ENCODE measurements around the gene CPA4. TPM values are rescaled to one million over a fixed set of nuclear protein-coding genes. Genes with fewer than 3 reads are reported as not detected.

CPA4 gene
- total and polyA plus RNA-seq, 8 donors: 0.20 to 1.5 (median 0.56) TPM

- H3K4me1 ChIP-seq: no peaks in the 10 kb centered on the region
- H3K27me3 ChIP-seq: peaks cover 0 to 5% of the 10 kb centered on the region in 2 donors
- H3K9me3 ChIP-seq: no peaks in the 10 kb centered on the region
- H3K4me3 ChIP-seq: no peak overlapping the region
- H3K27ac ChIP-seq: no peak overlapping the region
- TF ChIP-seq CTCF (IDR thresholded peaks at IDR 0.05): no peak
- intact Hi-C loops (cut with DNase I): no loop called here
- DNase-seq (no peak), ATAC-seq (no peak)
- no peaks in the 10 kb centered on the region for H3K36me3 ChIP-seq
Measured at GRCh38 chr7:130279906-130280305, 13.1 kb upstream of the CPA4 start.

GRCh38 chr7:130281260-130281659 lies 11.7 kb upstream of the CPA4 start:
- no peak for ATAC-seq
- no peaks in the 10 kb centered on the region for H3K9me3 ChIP-seq
- H3K4me1 ChIP-seq: no peaks in the 10 kb centered on the region
- no peaks in the 10 kb centered on the region for H3K27me3 ChIP-seq
- intact Hi-C loops (cut with DNase I): no loop called here
- no peak for DNase-seq
- no peaks in the 10 kb centered on the region for H3K36me3 ChIP-seq
- H3K27ac ChIP-seq: no peak overlapping the region
- TF ChIP-seq CTCF (IDR thresholded peaks at IDR 0.05): no peak
- no peak overlapping the region for H3K4me3 ChIP-seq

- Histone ChIP-seq H3K4me3 (no peak overlapping the region), H3K27me3 (no peaks in the 10 kb centered on the region), H3K9me3 (no peaks in the 10 kb centered on the region), H3K4me1 (no peaks in the 10 kb centered on the region), H3K36me3 (no peaks in the 10 kb centered on the region), H3K27ac (no peak overlapping the region)
- intact Hi-C loops (cut with DNase I): no loop called here
- TF ChIP-seq CTCF (IDR thresholded peaks at IDR 0.05): no peak
- ATAC-seq (no peak), DNase-seq (no peak)
Measured at GRCh38 chr7:130286881-130287280, 6.1 kb upstream of the CPA4 start.

GRCh38 chr7:130288168-130288567 lies 4.8 kb upstream of the CPA4 start:
- no peak for TF ChIP-seq CTCF (IDR thresholded peaks at IDR 0.05)

GRCh38 chr7:130288829-130289228 lies 4.1 kb upstream of the CPA4 start:
- no peak for DNase-seq
- TF ChIP-seq CTCF (IDR thresholded peaks at IDR 0.05): no peak
- ATAC-seq: no peak
- Histone ChIP-seq H3K36me3 (no peaks in the 10 kb centered on the region), H3K4me1 (no peaks in the 10 kb centered on the region), H3K9me3 (no peaks in the 10 kb centered on the region), H3K27ac (no peak overlapping the region), H3K4me3 (no peak overlapping the region), H3K27me3 (no peaks in the 10 kb centered on the region)
- intact Hi-C loops (cut with DNase I): no loop called here

More at GRCh38 chr7:130288168-130288567, 4.8 kb upstream of the CPA4 start:
- Histone ChIP-seq H3K36me3 (no peaks in the 10 kb centered on the region), H3K4me3 (no peak overlapping the region), H3K27me3 (no peaks in the 10 kb centered on the region), H3K9me3 (no peaks in the 10 kb centered on the region), H3K27ac (no peak overlapping the region), H3K4me1 (no peaks in the 10 kb centered on the region)
- ATAC-seq (no peak), DNase-seq (no peak)
- intact Hi-C loops (cut with DNase I): no loop called here
